ENCODE results near the gene SELPLG.

DNA sequence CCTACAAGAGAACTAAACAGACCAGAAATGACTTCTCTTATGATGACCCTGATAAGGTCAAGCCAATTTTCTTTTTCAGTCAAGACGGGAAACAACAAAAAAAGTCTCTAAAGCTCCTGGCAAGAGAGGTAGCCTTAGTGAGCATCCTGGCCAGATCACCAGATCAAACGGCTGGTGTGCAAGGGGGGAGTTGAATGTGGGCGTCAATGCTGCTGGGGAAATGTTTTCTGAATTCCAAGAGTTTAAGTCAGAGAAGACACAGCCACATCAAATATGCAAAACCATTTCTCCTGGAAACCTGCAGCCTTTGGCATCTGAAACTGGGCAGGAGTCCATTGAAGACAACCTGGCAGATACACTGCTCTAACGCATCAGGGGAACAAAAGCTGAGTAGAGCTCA, 16.0 kb upstream of the SELPLG start:
- TF ChIP-seq CTCF (IDR thresholded peaks at IDR 0.05; ENCODE audit: poor library complexity, severe bottlenecking), result no peak
- TF ChIP-seq POLR2AphosphoS5 (IDR thresholded peaks at IDR 0.05), result no peak
